ENCODE results near the gene NRXN3.

Gene NRXN3

GRCh38 chr14:78173346-78174035 lies 3.3 kb downstream of the NRXN3 start:
- in situ Hi-C loops (cut with MboI; ENCODE audit: low sequenced_read_pairs), result no loop called here

GRCh38 chr14:78175412-78175811 lies 5.2 kb downstream of the NRXN3 start:
- in situ Hi-C loops (cut with MboI; ENCODE audit: low sequenced_read_pairs), result no loop called here

- in situ Hi-C loops (cut with MboI; ENCODE audit: low sequenced_read_pairs), result no loop called here
These were observed 7.9 kb downstream of the NRXN3 start for GRCh38 chr14:78178071-78178470.

- in situ Hi-C loops (cut with MboI; ENCODE audit: low sequenced_read_pairs), result no loop called here
These were observed 8.8 kb downstream of the NRXN3 start for GRCh38 chr14:78178971-78179370.

- in situ Hi-C loops (cut with MboI; ENCODE audit: low sequenced_read_pairs), result no loop called here
These were observed 11.1 kb downstream of the NRXN3 start for GRCh38 chr14:78181270-78181669.

- in situ Hi-C loops (cut with MboI; ENCODE audit: low sequenced_read_pairs), result no loop called here
These were observed 12.5 kb downstream of the NRXN3 start for GRCh38 chr14:78182722-78183121.

GRCh38 chr14:78184157-78184556 lies 14.0 kb downstream of the NRXN3 start:
- in situ Hi-C loops (cut with MboI; ENCODE audit: low sequenced_read_pairs), result no loop called here

- in situ Hi-C loops (cut with MboI; ENCODE audit: low sequenced_read_pairs), result no loop called here
These were observed 16.1 kb downstream of the NRXN3 start for GRCh38 chr14:78186277-78186676.

GRCh38 chr14:78188882-78189281 lies 18.7 kb downstream of the NRXN3 start:
- in situ Hi-C loops (cut with MboI; ENCODE audit: low sequenced_read_pairs), result no loop called here

GRCh38 chr14:78195431-78195830 lies 25.3 kb downstream of the NRXN3 start:
- in situ Hi-C loops (cut with MboI; ENCODE audit: low sequenced_read_pairs), result no loop called here

- in situ Hi-C loops (cut with MboI; ENCODE audit: low sequenced_read_pairs), result no loop called here
These were observed 26.1 kb downstream of the NRXN3 start for GRCh38 chr14:78196323-78196722.

- in situ Hi-C loops (cut with MboI; ENCODE audit: low sequenced_read_pairs), result no loop called here
These were observed 26.9 kb downstream of the NRXN3 start for GRCh38 chr14:78197051-78197450.

- in situ Hi-C loops (cut with MboI; ENCODE audit: low sequenced_read_pairs), result no loop called here
These were observed 32.0 kb downstream of the NRXN3 start for GRCh38 chr14:78202163-78202562.

- in situ Hi-C loops (cut with MboI; ENCODE audit: low sequenced_read_pairs), result no loop called here
These were observed 32.8 kb downstream of the NRXN3 start for GRCh38 chr14:78202976-78203375.

GRCh38 chr14:78207414-78207813 lies 37.2 kb downstream of the NRXN3 start:
- in situ Hi-C loops (cut with MboI; ENCODE audit: low sequenced_read_pairs), result no loop called here

- in situ Hi-C loops (cut with MboI; ENCODE audit: low sequenced_read_pairs), result no loop called here
These were observed 50.1 kb downstream of the NRXN3 start for GRCh38 chr14:78220273-78220672.

GRCh38 chr14:78222746-78223145 lies 52.6 kb downstream of the NRXN3 start:
- in situ Hi-C loops (cut with MboI; ENCODE audit: low sequenced_read_pairs), result no loop called here

GRCh38 chr14:78227248-78228077 lies 57.3 kb downstream of the NRXN3 start:
- in situ Hi-C loops (cut with MboI; ENCODE audit: low sequenced_read_pairs), result no loop called here

GRCh38 chr14:78228702-78229327 lies 58.6 kb downstream of the NRXN3 start:
- in situ Hi-C loops (cut with MboI; ENCODE audit: low sequenced_read_pairs), result no loop called here

GRCh38 chr14:78232231-78233000 lies 62.2 kb downstream of the NRXN3 start:
- in situ Hi-C loops (cut with MboI; ENCODE audit: low sequenced_read_pairs), result no loop called here

GRCh38 chr14:78238141-78238540 lies 68.0 kb downstream of the NRXN3 start:
- in situ Hi-C loops (cut with MboI; ENCODE audit: low sequenced_read_pairs), result no loop called here

Measured in HL-60/S4 treated with retinoic acid at 250 ng/mL for 4 days and 3 days (cell line).